Measurements from ENCODE around the gene MYO18B. TPM values are rescaled to one million over a fixed set of nuclear protein-coding genes. Genes with fewer than 3 reads are reported as not detected.
"Not testable (repeated sequence)": the region's sequence is repeated elsewhere in the genome, so short reads cannot be mapped to it uniquely, and the experiment has no call there.

MYO18B gene
- total RNA-seq, 1 donor from 2014 or later: not detected

DNA sequence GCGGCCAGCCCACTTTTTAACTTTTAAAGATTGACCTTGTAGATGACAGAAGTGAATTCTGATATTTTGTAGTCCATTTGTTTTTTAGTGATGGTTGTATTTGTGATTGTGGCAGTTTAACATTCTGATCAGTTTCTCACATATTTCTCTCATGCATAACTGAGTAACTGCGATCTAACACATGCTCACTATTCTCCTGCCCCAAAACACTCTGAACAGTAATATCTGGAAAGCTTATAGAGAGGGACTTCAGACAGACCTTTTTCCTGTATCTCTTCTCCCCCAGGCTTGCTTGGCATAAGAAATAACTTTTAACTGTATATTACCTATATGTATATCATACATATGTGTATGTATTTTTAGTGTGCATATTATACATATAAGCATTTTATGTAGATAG, 37.3 kb upstream of the MYO18B start:
- no peak overlapping the region for H3K4me3 ChIP-seq
- H3K27ac ChIP-seq: no peak overlapping the region
- no peak for DNase-seq (ENCODE audit: extremely low spot score in 2 of 2)
- intact Hi-C loops (cut with DNase I): loop anchor here (5.0 kb wide), 1 partner anchor 242 kb away; no protein-coding TSS in a partner anchor
- H3K27me3 ChIP-seq: no peaks in the 10 kb centered on the region
- H3K9me3 ChIP-seq: no peaks in the 10 kb centered on the region
- peaks cover 4% of the 10 kb centered on the region for H3K4me1 ChIP-seq
- TF ChIP-seq POLR2A (IDR thresholded peaks at IDR 0.05) (no peak), POLR2AphosphoS5 (IDR thresholded peaks at IDR 0.05; ENCODE audit: insufficient read depth in 1 of 2, low read depth in 1 of 2) (no peak)
- TF ChIP-seq, protein P1, sequence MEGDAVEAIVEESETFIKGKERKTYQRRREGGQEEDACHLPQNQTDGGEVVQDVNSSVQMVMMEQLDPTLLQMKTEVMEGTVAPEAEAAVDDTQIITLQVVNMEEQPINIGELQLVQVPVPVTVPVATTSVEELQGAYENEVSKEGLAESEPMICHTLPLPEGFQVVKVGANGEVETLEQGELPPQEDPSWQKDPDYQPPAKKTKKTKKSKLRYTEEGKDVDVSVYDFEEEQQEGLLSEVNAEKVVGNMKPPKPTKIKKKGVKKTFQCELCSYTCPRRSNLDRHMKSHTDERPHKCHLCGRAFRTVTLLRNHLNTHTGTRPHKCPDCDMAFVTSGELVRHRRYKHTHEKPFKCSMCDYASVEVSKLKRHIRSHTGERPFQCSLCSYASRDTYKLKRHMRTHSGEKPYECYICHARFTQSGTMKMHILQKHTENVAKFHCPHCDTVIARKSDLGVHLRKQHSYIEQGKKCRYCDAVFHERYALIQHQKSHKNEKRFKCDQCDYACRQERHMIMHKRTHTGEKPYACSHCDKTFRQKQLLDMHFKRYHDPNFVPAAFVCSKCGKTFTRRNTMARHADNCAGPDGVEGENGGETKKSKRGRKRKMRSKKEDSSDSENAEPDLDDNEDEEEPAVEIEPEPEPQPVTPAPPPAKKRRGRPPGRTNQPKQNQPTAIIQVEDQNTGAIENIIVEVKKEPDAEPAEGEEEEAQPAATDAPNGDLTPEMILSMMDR (IDR thresholded peaks at IDR 0.05): no peak
- H3K36me3 ChIP-seq: no peaks in the 10 kb centered on the region

DNA sequence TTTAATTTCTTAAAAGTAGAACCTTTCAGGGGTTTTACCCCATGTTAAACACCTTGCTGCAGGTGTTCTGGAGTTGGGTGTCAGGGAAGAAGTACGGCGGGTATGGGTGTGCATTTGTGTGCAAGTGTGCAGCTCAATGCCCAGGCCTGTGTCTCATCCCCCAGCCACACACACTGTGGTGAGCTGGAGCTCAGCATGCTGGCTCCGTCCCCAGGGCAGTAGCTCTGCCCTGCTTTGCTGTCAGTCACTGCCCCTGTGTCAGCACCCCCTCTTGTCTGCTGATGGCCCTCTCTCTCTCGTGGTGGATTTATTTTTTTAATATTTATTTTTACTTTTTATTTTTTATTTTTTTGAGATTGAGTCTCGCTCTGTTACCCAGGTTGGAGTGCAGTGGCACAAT, 35.8 kb upstream of the MYO18B start:
- Histone ChIP-seq H3K27ac (no peak overlapping the region), H3K36me3 (no peaks in the 10 kb centered on the region), H3K4me1 (no peaks in the 10 kb centered on the region), H3K27me3 (no peaks in the 10 kb centered on the region), H3K9me3 (no peaks in the 10 kb centered on the region), H3K4me3 (no peak overlapping the region)
- intact Hi-C loops (cut with DNase I): no loop called here
- DNase-seq (ENCODE audit: extremely low spot score in 2 of 2): no peak
- TF ChIP-seq POLR2AphosphoS5 (IDR thresholded peaks at IDR 0.05; ENCODE audit: insufficient read depth in 1 of 2, low read depth in 1 of 2) (no peak), POLR2A (IDR thresholded peaks at IDR 0.05) (no peak)
- TF ChIP-seq, protein P1 (IDR thresholded peaks at IDR 0.05): no peak

DNA sequence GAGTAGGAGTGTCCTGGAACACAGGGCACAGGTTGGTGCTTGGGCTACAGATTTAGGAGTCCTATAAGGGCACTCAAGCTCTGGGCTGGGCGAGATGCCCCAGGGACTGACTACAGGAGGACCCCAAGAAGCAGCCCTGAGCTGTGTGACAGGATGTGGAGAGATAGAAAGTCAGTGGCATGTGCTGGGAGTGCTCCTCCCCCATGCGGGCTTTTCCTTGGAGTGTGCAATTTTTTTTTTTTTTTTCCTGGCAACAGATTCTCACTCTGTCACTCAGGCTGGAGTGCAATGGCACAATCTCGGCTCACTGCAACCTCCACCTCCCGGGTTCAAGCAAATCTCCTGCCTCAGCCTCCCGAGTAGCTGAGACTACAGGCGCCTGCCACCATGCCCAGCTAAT, 33.6 kb upstream of the MYO18B start:
- DNase-seq (ENCODE audit: extremely low spot score in 2 of 2); H3K27me3 ChIP-seq; H3K4me1 ChIP-seq; H3K4me3 ChIP-seq; intact Hi-C loops (cut with DNase I); H3K27ac ChIP-seq; H3K9me3 ChIP-seq; H3K36me3 ChIP-seq: not testable (repeated sequence)

DNA sequence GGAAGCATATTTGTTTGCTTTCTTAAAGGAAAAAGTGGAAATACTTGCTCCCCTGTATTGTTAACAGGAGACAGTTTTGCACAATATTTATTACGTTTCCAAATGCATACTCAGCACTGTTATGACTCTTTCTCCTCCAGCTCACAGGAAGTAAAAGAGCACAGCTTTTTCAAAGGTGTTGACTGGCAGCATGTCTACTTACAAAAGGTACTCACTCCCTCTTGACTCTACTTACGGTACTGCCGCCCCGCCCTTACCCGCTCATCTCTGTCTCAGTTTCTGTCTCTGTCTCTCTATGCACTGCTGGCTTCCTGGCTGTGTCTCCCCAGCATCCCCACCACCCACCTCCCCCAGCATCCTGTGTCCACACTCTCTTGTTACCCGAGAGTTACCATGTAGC, 32.2 kb upstream of the MYO18B start:
- Histone ChIP-seq H3K9me3 (no peaks in the 10 kb centered on the region), H3K4me3 (no peak overlapping the region), H3K27me3 (no peaks in the 10 kb centered on the region), H3K4me1 (no peaks in the 10 kb centered on the region), H3K27ac (no peak overlapping the region), H3K36me3 (no peaks in the 10 kb centered on the region)
- TF ChIP-seq POLR2AphosphoS5 (IDR thresholded peaks at IDR 0.05; ENCODE audit: insufficient read depth in 1 of 2, low read depth in 1 of 2): no peak
- TF ChIP-seq POLR2A (IDR thresholded peaks at IDR 0.05): no peak
- TF ChIP-seq, protein P1 (IDR thresholded peaks at IDR 0.05): no peak
- intact Hi-C loops (cut with DNase I): no loop called here
- DNase-seq (ENCODE audit: extremely low spot score in 2 of 2): no peak

DNA sequence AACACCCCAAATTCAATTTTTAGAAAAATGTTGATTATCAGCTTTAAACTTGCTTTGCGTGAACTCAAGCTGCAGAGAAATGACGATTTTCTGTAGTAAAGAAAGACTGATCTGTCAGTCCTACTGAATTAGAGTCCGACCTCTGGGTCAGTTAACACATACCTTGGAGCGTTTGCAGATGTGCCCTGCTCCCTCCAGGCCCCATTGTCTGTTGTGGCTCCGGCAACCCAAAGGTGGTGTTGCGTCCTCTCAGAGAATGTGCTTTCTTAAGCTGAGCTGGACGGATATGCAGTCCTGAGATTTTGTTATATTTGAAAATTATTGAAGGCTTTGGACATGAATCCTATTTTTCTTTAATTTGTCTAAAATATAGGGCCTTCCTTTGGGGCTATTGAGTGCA, 31.5 kb upstream of the MYO18B start:
- intact Hi-C loops (cut with DNase I): no loop called here

More for the DNA sequence above, 31.5 kb upstream of the MYO18B start:
- Histone ChIP-seq H3K9me3 (no peaks in the 10 kb centered on the region), H3K27me3 (no peaks in the 10 kb centered on the region), H3K36me3 (no peaks in the 10 kb centered on the region), H3K4me3 (no peak overlapping the region), H3K4me1 (no peaks in the 10 kb centered on the region), H3K27ac (no peak overlapping the region)
- TF ChIP-seq POLR2AphosphoS5 (IDR thresholded peaks at IDR 0.05; ENCODE audit: insufficient read depth in 1 of 2, low read depth in 1 of 2) (no peak), POLR2A (IDR thresholded peaks at IDR 0.05) (no peak)
- TF ChIP-seq, protein P1 (IDR thresholded peaks at IDR 0.05): no peak
- no peak for DNase-seq (ENCODE audit: extremely low spot score in 2 of 2)

All from vagina (tissue), 2 donors.